Activated CD8-positive, alpha-beta memory T cell treated with anti-CD3 and anti-CD28 coated beads, Interleukin-2, amount 50 U/mL, for 24 hours (primary cell): ENCODE data around the gene TRPV5.

Source experiments
- DNase-seq: peaks from one replicate; pipeline ENCODE4 v3.0.0-alpha.2; 2020; ENCODE audit errors: extremely low read depth

The TRPV5 gene

DNA sequence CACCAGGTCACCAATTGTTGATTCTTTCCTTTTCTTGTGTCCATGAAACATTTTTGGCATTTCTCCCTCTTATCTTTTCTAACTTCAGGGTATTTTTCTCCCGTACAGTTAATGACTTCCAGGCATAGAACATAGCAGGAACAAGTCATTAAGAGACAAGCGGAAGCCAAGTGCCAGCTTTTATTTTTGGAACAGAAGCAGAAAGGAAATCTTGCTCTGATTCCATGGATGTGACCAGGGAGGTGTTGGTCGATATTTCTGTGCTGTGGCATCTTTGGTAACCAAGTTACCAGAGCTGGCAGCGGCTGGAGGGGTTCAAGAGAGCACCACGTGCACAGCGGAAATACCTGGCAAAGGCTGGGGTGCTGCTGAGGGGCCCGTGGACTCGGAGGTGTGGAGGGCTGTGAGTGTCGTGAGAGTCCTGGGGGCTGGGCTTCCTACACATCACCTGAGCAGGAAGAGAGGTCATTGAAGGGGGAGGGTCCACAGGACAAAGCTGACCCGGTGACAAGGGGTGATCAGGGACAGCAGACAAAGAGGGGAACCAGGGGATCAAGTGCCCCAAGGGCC is 7.5 kb upstream of the TRPV5 start:
- no peak for DNase-seq

GRCh38 chr7:142939226-142939910 is 5.8 kb upstream of the TRPV5 start, which contains the start of gene LLCFC1:
Gene LLCFC1, plus strand, starts transcription at chr7:142939484. Its CDS starts 138 bp downstream, at chr7:142939622.
- no peak for DNase-seq

DNA sequence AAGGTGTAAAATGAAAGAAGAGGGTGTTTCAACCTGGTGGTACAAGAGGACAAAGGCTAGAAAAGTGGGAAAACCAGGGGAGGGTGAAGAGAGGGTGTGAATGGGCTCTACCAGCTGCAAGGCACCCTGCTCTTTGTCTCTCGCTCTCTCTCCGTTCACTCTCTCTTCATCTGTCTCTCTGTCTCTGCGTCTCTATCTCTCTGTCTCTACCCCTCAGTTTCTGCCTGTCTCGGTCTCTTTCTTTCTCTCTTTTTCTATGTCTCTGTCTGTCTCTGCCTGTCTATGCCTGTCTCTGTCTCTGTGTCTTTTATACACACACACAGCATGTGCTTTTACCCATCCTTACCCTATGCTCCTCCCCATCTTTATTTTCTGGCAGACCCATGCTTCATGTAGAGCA is 5.1 kb upstream of the TRPV5 start:
- no peak for DNase-seq

DNA sequence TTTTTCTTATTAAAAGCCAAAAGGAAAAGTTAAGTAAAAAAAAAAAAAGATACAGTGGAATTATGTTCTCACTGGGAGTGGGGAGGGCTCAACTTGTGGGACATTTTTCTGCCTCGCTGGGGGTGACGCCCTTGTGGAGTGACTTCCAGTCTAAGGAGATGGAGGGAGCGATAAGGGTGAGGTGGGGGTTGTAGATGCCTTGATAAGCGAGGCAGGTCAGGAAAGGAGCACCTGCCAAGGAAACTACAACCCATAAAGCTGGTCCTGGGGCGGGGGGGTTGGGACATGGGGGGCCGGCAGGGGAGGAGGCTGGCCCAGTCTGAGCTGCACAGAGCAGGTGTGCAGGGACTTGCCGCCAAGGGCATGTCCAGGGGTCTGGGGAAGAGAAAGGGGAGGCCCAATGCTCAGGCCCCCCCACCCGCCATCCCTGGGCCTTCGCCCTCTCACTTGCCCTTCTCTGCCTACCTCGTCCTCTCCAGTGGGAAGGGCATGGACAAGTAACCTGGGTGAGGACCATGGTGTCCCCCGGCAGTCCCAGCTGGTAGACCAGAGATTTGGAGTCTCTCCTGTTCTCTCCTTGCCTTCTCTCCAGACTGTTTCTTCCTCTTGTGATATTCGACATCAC is 2.5 kb upstream of the TRPV5 start:
- no peak for DNase-seq

DNA sequence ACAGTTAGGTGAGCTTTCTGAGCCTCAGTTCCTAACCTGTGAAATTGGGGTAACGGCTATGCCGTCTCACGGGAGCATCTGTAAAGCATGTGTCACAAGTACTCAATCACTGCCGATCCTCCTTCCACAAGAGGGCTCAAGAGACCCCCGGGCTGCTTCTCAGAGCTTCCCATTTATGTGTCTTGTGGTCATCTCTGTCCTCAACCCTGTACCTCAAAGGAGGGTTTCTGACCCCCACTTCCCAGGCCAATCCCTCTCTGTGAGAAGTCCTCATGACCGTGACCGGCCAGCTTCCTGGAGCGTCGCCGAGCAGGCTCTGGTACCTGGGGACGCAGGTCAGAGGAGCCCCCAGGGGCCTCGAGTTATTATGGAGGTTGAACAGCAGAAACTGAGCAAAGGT is 510 bp upstream of the TRPV5 start:
- no peak for DNase-seq

GRCh38 chr7:142933092-142933475 is 462 bp downstream of the TRPV5 start:
- DNase-seq: no peak

GRCh38 chr7:142932386-142933091 is 1.0 kb downstream of the TRPV5 start:
- no peak for DNase-seq

GRCh38 chr7:142930126-142930730 is 3.3 kb downstream of the TRPV5 start:
- no peak for DNase-seq

DNA sequence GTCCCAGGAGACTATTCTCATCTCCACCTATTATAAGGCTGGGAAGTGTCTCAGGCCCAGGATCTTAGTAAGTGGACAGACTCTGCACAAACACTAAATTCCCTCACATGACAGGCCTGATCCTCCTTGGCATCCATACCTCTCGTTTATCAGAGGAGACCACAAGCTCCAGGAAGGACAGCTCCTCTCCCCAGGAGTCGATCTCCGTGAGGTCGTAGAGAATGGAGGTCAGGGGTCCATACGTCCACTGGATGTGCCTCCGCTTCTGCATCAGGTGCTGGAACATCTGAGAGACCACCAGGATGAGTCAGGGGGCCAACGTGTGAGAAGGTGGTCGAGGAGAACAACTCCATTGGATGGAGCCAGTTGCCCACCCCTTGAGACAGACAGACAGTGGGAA is 5.6 kb downstream of the TRPV5 start:
- DNase-seq: no peak

DNA sequence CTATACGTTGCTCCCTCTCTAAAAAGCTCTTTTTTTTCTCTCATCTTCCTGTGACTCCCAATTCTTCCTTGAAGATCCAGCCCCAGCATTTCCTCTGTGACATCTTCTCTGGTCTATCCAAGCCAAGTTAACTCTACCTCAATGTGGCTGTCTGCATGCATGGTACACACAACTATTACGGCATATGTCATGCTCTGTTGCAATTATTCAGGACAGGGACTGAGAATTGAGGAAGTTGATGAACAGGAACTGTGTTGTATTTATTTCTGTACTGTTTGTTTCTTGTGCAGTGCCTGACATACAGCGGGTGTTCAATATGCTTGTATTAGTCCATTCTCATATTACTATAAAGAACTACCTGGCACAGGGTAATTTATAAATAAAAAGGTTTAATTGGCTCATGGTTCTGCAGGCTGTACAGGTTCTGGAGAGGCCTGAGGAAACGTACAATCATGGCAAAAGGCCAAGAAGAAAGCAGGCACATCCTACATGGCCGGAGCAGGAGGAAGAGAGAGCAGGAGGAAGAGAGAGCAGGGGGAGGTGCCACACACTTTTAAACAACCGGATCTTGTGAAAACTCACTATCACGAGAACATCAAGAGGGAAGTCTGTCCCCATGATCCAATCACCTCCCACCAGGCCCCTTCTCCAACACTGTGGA is 6.3 kb downstream of the TRPV5 start:
- no peak for DNase-seq

- DNase-seq: no peak
Measured at GRCh38 chr7:142925413-142925812, 8.1 kb downstream of the TRPV5 start.

GRCh38 chr7:142923391-142923790 is 10.2 kb downstream of the TRPV5 start:
- no peak for DNase-seq

DNA sequence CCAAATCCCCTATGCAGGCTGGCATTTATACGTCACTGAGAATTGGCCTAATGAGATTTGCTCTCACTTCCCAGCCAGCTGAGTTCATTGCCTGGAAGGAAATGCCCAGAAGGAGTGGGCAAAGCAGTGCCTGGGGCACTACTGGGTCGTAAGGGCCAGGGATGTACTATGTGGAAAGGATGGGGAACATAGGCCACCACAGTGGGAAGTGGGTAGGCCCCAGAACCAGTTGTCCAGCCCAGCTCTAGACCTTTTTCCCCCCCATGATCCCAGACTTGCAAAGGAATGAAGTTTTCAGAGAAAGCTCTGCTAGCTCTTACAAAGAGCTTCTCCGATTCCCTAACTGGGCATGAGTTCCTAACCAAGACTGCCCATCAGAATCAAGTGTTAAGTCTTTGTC is 13.9 kb downstream of the TRPV5 start:
- DNase-seq: no peak

- no peak for DNase-seq
Measured at GRCh38 chr7:142918901-142919300, 14.6 kb downstream of the TRPV5 start.

DNA sequence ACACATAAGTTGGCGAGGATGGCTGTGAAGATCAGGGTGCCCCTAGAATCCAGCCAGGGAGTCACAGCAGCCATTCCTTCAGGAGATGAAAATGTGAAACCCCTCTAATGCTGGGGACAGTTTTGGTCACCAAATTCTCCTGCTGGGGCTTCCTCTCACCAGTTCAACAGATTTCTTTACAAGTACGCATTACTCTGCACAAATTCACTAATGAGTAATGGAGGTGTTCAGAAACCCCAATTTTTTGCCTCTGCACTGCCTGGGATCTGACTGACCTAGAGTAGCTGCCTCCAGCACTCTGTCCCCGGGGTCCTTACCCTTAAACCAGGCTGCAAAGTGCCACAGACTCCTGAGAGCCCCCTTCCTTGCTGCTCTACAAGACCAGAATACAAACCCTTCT is 16.1 kb downstream of the TRPV5 start:
- no peak for DNase-seq

- no peak for DNase-seq
Measured at GRCh38 chr7:142916508-142916907, 17.0 kb downstream of the TRPV5 start.

DNA sequence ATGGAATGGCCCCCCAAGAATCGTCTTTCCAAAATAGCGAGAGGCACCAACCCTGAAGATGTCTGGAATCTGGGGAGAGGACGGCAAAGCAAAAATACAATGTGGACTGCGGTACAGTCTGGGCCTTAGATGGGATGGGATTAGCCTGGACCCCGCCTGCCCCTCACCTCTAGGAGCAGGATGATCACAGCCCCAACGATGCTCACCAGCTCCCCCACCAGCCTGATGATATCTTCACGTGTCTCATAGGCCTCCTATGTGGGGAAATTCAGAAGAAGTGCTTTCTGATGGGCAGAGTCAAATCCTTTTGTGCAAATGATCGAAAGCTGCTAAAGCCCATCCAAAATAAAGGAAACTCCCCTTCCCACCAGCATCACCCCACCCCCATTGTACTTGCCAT is 18.2 kb downstream of the TRPV5 start:
- DNase-seq: no peak

- DNase-seq: no peak
Measured at GRCh38 chr7:142914121-142914520, 19.4 kb downstream of the TRPV5 start.

DNA sequence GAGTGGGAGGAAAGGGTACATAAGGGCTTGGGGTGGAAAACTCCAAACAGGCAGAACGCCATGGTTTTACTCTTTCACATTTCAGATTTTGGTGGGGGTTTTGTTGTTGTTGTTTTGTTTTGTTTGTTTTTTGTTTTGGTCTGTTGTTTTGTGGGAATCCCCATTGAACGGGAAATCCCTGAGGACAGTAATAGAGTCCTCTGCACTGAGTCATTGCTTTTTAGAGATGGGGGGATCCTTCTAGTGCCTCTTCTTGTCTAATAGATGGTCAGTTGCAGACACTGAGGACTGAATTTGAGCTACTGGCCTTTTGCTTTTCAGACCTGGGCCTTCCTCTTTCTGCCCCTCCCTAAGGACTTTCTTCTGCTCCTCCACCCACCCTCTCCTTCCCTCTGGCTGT is 20.0 kb downstream of the TRPV5 start:
- no peak for DNase-seq

DNA sequence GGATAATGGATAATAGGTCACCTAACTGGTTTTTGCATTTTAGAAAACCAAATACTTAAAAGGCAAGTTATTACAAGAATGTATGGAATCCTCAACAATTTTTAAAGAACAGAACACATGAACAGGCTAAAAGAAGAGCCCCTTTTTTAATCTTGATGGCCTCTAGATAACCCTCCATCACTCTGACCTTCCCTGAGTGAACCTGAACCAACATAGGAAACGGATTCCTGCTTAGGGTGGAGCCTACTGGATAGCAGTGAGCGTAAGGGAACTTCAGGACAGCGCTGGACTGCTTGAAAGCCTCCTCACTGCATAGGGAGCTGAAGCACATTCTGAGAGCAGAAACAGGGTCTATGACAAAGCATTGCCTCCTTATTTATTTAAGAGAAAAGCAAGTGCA is 20.5 kb downstream of the TRPV5 start:
- DNase-seq: no peak

DNA sequence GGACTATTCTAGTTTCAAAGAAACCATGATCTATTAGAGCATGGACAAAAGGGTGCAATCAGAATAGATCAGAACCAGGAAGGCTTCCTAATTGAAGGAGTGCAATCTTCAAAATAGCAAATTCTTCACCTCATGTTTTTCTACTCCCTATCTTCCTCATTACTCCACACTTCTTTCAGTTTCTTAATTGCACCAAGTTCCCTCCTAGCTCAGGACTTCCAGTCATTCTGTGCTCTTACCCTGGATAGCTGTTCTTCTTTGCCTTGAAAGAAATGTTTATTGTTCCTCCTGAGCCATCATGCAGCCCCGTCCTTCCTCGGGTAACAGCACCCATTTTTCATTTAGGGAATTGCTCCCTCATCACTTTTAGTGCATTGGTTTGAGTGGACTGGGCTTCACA is 23.1 kb downstream of the TRPV5 start:
- DNase-seq: no peak

GRCh38 chr7:142910031-142910433 is 23.5 kb downstream of the TRPV5 start:
- DNase-seq: no peak
